Neural progenitor cell (in vitro differentiated cells): Measurements from ENCODE around the gene UCP1. TPM values are rescaled to one million over a fixed set of nuclear protein-coding genes. Genes with fewer than 3 reads are reported as not detected.

ENCODE experiments used
- DNase-seq: peaks from one replicate; pipeline ENCODE4 v3.0.0-alpha.2; 2016; ENCODE audit warnings: low spot score
- H2AFZ ChIP-seq: fragments of 200-600 bp; sonication (generic); replicated peaks from 2 replicates; pipeline ENCODE4 v1.6.1; 2016; ENCODE audit warnings: antibody characterized with exemption
- H3F3A ChIP-seq: fragments of 200-600 bp; sonication (generic); 2 replicates; pipeline ENCODE4 v1.6.1; 2016; ENCODE audit warnings: antibody characterized with exemption, low read depth
- H3K27ac ChIP-seq: fragments of 200-600 bp; sonication (generic); 2 replicates; pipeline ENCODE4 v1.5.1; 2016; ENCODE audit warnings: mild to moderate bottlenecking
- H3K27me3 ChIP-seq: fragments of 200-600 bp; sonication (generic); 2 replicates; pipeline ENCODE4 v1.6.1; 2016; ENCODE audit warnings: mild to moderate bottlenecking, moderate library complexity
- H3K36me3 ChIP-seq: fragments of 200-600 bp; sonication (generic); 2 replicates; pipeline ENCODE4 v1.5.1; 2016
- H3K4me1 ChIP-seq: fragments of 200-600 bp; sonication (generic); 2 replicates; pipeline ENCODE4 v1.6.1; 2016; ENCODE audit warnings: mixed run types
- H3K4me2 ChIP-seq: fragments of 200-600 bp; sonication (generic); 2 replicates; pipeline ENCODE4 v1.6.1; 2016
- H3K4me3 ChIP-seq: fragments of 200-600 bp; sonication (generic); 2 replicates; pipeline ENCODE4 v1.5.1; 2016
- H3K79me2 ChIP-seq: fragments of 200-600 bp; sonication (generic); 2 replicates; pipeline ENCODE4 v1.6.1; 2016; ENCODE audit warnings: low read depth
- H3K9ac ChIP-seq: fragments of 200-600 bp; sonication (generic); 2 replicates; pipeline ENCODE4 v1.6.1; 2016
- H3K9me3 ChIP-seq: fragments of 200-600 bp; sonication (generic); 2 replicates; pipeline ENCODE4 v1.5.1; 2016; ENCODE audit warnings: low read depth
- H4K20me1 ChIP-seq: fragments of 200-600 bp; sonication (generic); 2 replicates; pipeline ENCODE4 v1.6.1; 2016; ENCODE audit warnings: low read depth
- H3K27ac Mint-ChIP-seq: 3 replicates; pipeline ENCODE4 v1.8.0; 2021; ENCODE audit warnings: mixed read lengths
- H3K27me3 Mint-ChIP-seq: 2 replicates; pipeline ENCODE4 v1.8.0; 2022; ENCODE audit warnings: low read depth, mild to moderate bottlenecking, inconsistent platforms, moderate library complexity, mixed read lengths; ENCODE audit not compliant: insufficient read depth
- H3K36me3 Mint-ChIP-seq: 3 replicates; pipeline ENCODE4 v1.8.0; 2021; ENCODE audit warnings: mixed read lengths
- H3K4me1 Mint-ChIP-seq: 3 replicates; pipeline ENCODE4 v1.8.0; 2021; ENCODE audit warnings: mixed read lengths
- H3K4me3 Mint-ChIP-seq: 3 replicates; pipeline ENCODE4 v1.8.0; 2021; ENCODE audit warnings: mild to moderate bottlenecking, moderate library complexity, mixed read lengths
- H3K9me3 Mint-ChIP-seq: 3 replicates; pipeline ENCODE4 v1.8.0; 2020; ENCODE audit warnings: mixed read lengths
- CTCF ChIP-seq: fragments of 200-600 bp; sonication (generic); IDR thresholded peaks from 2 replicates; pipeline ENCODE4 v1.5.1; 2017; ENCODE audit warnings: antibody characterized with exemption, mild to moderate bottlenecking
- EZH2 ChIP-seq: fragments of 200-600 bp; sonication (generic); IDR thresholded peaks from 2 replicates; pipeline ENCODE4 v1.6.1; 2017; ENCODE audit warnings: antibody characterized with exemption, mild to moderate bottlenecking, moderate library complexity
- EZH2phosphoT487 ChIP-seq: fragments of 200-600 bp; sonication (generic); IDR thresholded peaks from 2 replicates; pipeline ENCODE4 v1.6.1; 2017; ENCODE audit warnings: antibody characterized with exemption
- total RNA-seq: library from RNA; depleted of rRNA; stranded (reverse); fragments of >200 nt; gene quantifications from 2 replicates; pipeline ENCODE4 v1.2.3, GENCODE V29; 2015; ENCODE audit warnings: low replicate concordance

UCP1 gene
- total RNA-seq, 1 donor from 2014 or later, result 0.28 TPM

GRCh38 chr4:140604544-140604943, 35.8 kb upstream of the UCP1 start:
- no peaks in the 10 kb centered on the region for H3K36me3 ChIP-seq
- H2AFZ ChIP-seq, result no peak overlapping the region
- H3K27ac Mint-ChIP-seq, result no peak overlapping the region
- H3K9me3 ChIP-seq, result no peaks in the 10 kb centered on the region
- peaks cover 15% of the 10 kb centered on the region for H3K4me1 ChIP-seq
- H3K27ac ChIP-seq, result no peak overlapping the region
- H3K4me2 ChIP-seq, result no peak overlapping the region
- H3K9me3 Mint-ChIP-seq, result peaks cover 2% of the 10 kb centered on the region
- peaks cover 2% of the 10 kb centered on the region for H3K36me3 Mint-ChIP-seq
- H3K79me2 ChIP-seq, result no peaks in the 10 kb centered on the region
- H3F3A ChIP-seq, result no peaks in the 10 kb centered on the region
- no peak overlapping the region for H3K9ac ChIP-seq
- H3K27me3 Mint-ChIP-seq, result peaks cover 7% of the 10 kb centered on the region
- H3K4me1 Mint-ChIP-seq, result peaks cover 38% of the 10 kb centered on the region
- H3K4me3 Mint-ChIP-seq, result no peak overlapping the region
- H3K4me3 ChIP-seq, result no peak overlapping the region
- no peaks in the 10 kb centered on the region for H3K27me3 ChIP-seq
- no peaks in the 10 kb centered on the region for H4K20me1 ChIP-seq
- no peak for TF ChIP-seq EZH2
- no peak for TF ChIP-seq EZH2phosphoT487
- no peak for TF ChIP-seq CTCF
- no peak for DNase-seq

- Histone ChIP-seq H3K27ac (no peak overlapping the region), H3K36me3 (no peaks in the 10 kb centered on the region), H4K20me1 (no peaks in the 10 kb centered on the region), H3K9me3 (no peaks in the 10 kb centered on the region), H3K27me3 (no peaks in the 10 kb centered on the region), H3K9ac (no peak overlapping the region), H3K4me1 (peaks cover 15% of the 10 kb centered on the region), H3F3A (no peaks in the 10 kb centered on the region), H3K79me2 (no peaks in the 10 kb centered on the region), H2AFZ (no peak overlapping the region), H3K4me3 (no peak overlapping the region), H3K4me2 (peak overlapping the region; percentile 45)
- H3K27ac Mint-ChIP-seq, result peak overlapping the region; percentile 94
- no peak for TF ChIP-seq EZH2phosphoT487
- TF ChIP-seq EZH2, result no peak
- TF ChIP-seq CTCF, result no peak
- no peak for DNase-seq
- H3K36me3 Mint-ChIP-seq, result peaks cover 2% of the 10 kb centered on the region
- peaks cover 2% of the 10 kb centered on the region for H3K9me3 Mint-ChIP-seq
- peaks cover 5% of the 10 kb centered on the region for H3K27me3 Mint-ChIP-seq
- no peak overlapping the region for H3K4me3 Mint-ChIP-seq
- H3K4me1 Mint-ChIP-seq, result peaks cover 33% of the 10 kb centered on the region
Observed at GRCh38 chr4:140603286-140603685, 34.5 kb upstream of the UCP1 start.

GRCh38 chr4:140602714-140603113, 34.0 kb upstream of the UCP1 start:
- Mint-ChIP-seq H3K36me3 (peaks cover 2% of the 10 kb centered on the region), H3K4me1 (peaks cover 30% of the 10 kb centered on the region), H3K9me3 (peaks cover 2% of the 10 kb centered on the region), H3K27ac (peak overlapping the region; percentile 38), H3K4me3 (peak overlapping the region; percentile 2), H3K27me3 (peaks cover 5% of the 10 kb centered on the region)
- Histone ChIP-seq H4K20me1 (no peaks in the 10 kb centered on the region), H3K27ac (no peak overlapping the region), H3K36me3 (no peaks in the 10 kb centered on the region), H3K4me3 (no peak overlapping the region), H3K9me3 (no peaks in the 10 kb centered on the region), H3K27me3 (no peaks in the 10 kb centered on the region), H3K4me2 (peak overlapping the region; percentile 45), H3F3A (no peaks in the 10 kb centered on the region), H3K79me2 (no peaks in the 10 kb centered on the region), H3K4me1 (peaks cover 15% of the 10 kb centered on the region), H2AFZ (no peak overlapping the region), H3K9ac (no peak overlapping the region)
- no peak for TF ChIP-seq EZH2phosphoT487
- TF ChIP-seq CTCF, result no peak
- TF ChIP-seq EZH2, result no peak
- DNase-seq, result peak; percentile 32

GRCh38 chr4:140600408-140600807, 31.6 kb upstream of the UCP1 start:
- H3K9me3 ChIP-seq, result no peaks in the 10 kb centered on the region
- H3K4me3 ChIP-seq, result no peak overlapping the region
- peak overlapping the region; percentile 39 for H3K27ac Mint-ChIP-seq
- no peaks in the 10 kb centered on the region for H3K36me3 Mint-ChIP-seq
- no peaks in the 10 kb centered on the region for H4K20me1 ChIP-seq
- H3K4me3 Mint-ChIP-seq, result no peak overlapping the region
- H3K9me3 Mint-ChIP-seq, result peaks cover 2% of the 10 kb centered on the region
- H3K79me2 ChIP-seq, result no peaks in the 10 kb centered on the region
- peaks cover 29% of the 10 kb centered on the region for H3K4me1 Mint-ChIP-seq
- H3K36me3 ChIP-seq, result no peaks in the 10 kb centered on the region
- H3K27me3 Mint-ChIP-seq, result peaks cover 5% of the 10 kb centered on the region
- no peak overlapping the region for H2AFZ ChIP-seq
- no peak overlapping the region for H3K9ac ChIP-seq
- H3F3A ChIP-seq, result no peaks in the 10 kb centered on the region
- TF ChIP-seq CTCF (no peak), EZH2 (no peak), EZH2phosphoT487 (no peak)
- H3K4me1 ChIP-seq, result peaks cover 15% of the 10 kb centered on the region
- DNase-seq, result no peak
- H3K4me2 ChIP-seq, result no peak overlapping the region
- H3K27me3 ChIP-seq, result no peaks in the 10 kb centered on the region
- H3K27ac ChIP-seq, result no peak overlapping the region
